ENCODE results near the gene FAM13A. TPM values are rescaled to one million over a fixed set of nuclear protein-coding genes. Genes with fewer than 3 reads are reported as not detected.
"Not testable (repeated sequence)": the region's sequence is repeated elsewhere in the genome, so short reads cannot be mapped to it uniquely, and the experiment has no call there.

FAM13A gene
- total and polyA plus RNA-seq, 3 donors from 2014 or later = 30.7 to 123 (median 109) TPM

DNA sequence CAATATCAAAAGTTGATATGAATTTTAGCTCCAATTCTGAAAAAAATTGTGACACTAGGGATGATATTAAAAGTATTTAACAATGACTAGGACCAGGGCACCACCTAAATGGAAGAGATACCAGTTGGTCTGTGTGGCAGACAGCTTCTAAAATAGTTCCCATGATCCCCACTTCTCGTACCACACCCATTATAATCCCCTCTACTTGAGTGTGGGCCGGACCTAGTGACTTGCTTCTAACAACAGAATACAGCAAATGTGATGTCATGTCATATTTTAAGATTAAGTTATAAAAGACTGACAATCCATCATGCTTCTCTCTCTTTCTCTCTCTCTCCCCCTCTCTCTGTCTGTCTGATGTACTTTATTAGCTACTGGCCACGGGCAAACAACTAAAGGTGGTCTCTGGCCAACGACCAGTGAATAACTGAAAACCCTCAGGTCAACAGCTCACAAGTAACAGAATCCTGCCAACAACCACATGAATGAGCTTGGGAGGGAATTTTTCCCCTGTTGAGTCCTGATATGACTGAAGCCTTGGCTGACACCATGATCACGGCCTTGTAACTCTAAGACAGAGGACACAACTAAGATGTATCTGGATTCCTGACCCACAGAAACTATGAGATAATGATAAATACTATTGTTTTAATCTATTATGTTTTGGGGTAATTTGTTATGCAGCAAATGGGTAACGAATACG, 34.4 kb downstream of the FAM13A start:
- TF ChIP-seq, protein P1, sequence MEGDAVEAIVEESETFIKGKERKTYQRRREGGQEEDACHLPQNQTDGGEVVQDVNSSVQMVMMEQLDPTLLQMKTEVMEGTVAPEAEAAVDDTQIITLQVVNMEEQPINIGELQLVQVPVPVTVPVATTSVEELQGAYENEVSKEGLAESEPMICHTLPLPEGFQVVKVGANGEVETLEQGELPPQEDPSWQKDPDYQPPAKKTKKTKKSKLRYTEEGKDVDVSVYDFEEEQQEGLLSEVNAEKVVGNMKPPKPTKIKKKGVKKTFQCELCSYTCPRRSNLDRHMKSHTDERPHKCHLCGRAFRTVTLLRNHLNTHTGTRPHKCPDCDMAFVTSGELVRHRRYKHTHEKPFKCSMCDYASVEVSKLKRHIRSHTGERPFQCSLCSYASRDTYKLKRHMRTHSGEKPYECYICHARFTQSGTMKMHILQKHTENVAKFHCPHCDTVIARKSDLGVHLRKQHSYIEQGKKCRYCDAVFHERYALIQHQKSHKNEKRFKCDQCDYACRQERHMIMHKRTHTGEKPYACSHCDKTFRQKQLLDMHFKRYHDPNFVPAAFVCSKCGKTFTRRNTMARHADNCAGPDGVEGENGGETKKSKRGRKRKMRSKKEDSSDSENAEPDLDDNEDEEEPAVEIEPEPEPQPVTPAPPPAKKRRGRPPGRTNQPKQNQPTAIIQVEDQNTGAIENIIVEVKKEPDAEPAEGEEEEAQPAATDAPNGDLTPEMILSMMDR (IDR thresholded peaks at IDR 0.05) = no peak
- no peak for TF ChIP-seq POLR2A (IDR thresholded peaks at IDR 0.05)
- no peak for DNase-seq
- Histone ChIP-seq H3K27ac (no peak overlapping the region), H3K4me3 (no peak overlapping the region), H3K36me3 (ENCODE audit: low read depth, missing control alignments) (no peaks in the 10 kb centered on the region), H3K9me3 (no peaks in the 10 kb centered on the region), H3K27me3 (no peaks in the 10 kb centered on the region), H3K4me1 (no peaks in the 10 kb centered on the region)
- 76 to 80% methylated on average over 7 of the region's 7 CpGs for WGBS, 2 donors
- intact Hi-C loops (cut with DNase I; ENCODE audit: low total_unique reads) = loop anchor here (10.0 kb wide), 1 partner anchor 318 kb away; no protein-coding TSS in a partner anchor

DNA sequence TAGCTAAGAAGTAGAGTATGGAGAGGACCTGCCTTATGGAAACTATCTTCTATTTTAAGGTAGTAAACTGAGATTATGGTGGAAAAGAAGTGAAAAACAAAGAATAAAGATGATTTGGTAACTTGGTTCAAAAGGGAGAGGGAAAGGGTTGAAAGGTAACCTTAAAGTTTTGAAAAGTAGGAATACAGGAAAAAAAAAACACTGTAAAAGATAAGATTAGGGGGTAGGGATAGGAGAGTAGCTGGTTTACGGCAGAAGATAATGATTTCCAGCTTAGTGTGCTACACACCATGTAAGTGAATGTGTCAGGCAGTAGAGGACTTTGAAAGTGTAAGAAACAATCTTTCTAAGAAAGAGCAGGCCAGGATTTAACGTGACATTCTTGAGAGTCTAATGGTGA, 35.3 kb downstream of the FAM13A start:
- no peak overlapping the region for H3K27ac ChIP-seq
- TF ChIP-seq, protein P1 (IDR thresholded peaks at IDR 0.05) = no peak
- TF ChIP-seq POLR2A (IDR thresholded peaks at IDR 0.05) = no peak
- 67 to 68% methylated on average over 2 of the region's 2 CpGs for WGBS, 2 donors
- H3K27me3 ChIP-seq = no peaks in the 10 kb centered on the region
- no peak overlapping the region for H3K4me3 ChIP-seq
- no peak for DNase-seq
- intact Hi-C loops (cut with DNase I; ENCODE audit: low total_unique reads) = loop anchor here (10.0 kb wide), 1 partner anchor 317 kb away; no protein-coding TSS in a partner anchor
- no peaks in the 10 kb centered on the region for H3K9me3 ChIP-seq
- H3K4me1 ChIP-seq = no peaks in the 10 kb centered on the region
- no peaks in the 10 kb centered on the region for H3K36me3 ChIP-seq (ENCODE audit: low read depth, missing control alignments)

DNA sequence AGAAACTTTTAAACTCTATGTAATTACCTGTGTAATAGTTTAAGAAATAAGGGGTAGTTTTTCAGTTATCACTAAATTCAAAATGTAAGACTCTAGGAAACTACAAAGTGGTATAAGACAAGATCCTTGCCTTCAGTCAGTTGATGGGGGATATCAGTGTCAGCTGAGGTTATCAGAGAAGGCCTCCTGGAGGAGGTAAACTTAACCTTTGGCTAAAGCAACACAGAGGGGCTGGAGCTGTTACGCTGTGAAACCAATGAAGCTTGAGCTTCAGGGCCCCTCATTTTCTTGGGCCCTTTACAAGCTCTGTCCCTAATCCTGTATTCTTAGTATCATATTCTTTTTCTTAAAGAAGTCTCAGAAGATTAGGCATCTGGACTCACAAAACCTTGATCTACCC, 35.9 kb downstream of the FAM13A start:
- H3K4me1 ChIP-seq = no peaks in the 10 kb centered on the region
- WGBS, 2 donors = 100% methylated on average over 1 of the region's 1 CpG
- H3K27ac ChIP-seq = no peak overlapping the region
- no peak for DNase-seq
- H3K4me3 ChIP-seq = no peak overlapping the region
- H3K9me3 ChIP-seq = no peaks in the 10 kb centered on the region
- no peaks in the 10 kb centered on the region for H3K27me3 ChIP-seq
- no peaks in the 10 kb centered on the region for H3K36me3 ChIP-seq (ENCODE audit: low read depth, missing control alignments)
- intact Hi-C loops (cut with DNase I; ENCODE audit: low total_unique reads) = loop anchor here (10.0 kb wide), 1 partner anchor 316 kb away; no protein-coding TSS in a partner anchor
- TF ChIP-seq, protein P1 (IDR thresholded peaks at IDR 0.05) = no peak
- no peak for TF ChIP-seq POLR2A (IDR thresholded peaks at IDR 0.05)

DNA sequence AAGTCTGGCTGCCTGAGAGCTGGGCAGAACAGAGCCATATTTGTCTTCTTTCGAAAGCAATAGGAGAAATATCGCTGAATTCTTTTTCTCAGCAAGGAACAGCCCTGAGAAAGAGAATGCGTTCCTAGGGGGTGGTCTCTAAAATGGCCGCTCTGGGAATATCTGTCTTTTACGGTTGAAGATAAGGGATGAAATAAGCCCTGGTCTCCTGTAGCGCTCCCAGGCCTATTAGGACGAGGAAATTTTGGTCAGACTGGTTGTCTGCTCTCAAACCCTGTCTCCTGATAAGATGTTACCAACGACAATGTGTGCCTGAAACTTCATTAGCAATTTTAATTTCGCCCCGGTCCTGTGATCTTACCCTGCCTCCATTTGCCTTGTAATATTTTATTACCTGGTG, 42.1 kb downstream of the FAM13A start:
- H3K9me3 ChIP-seq; H3K36me3 ChIP-seq (ENCODE audit: low read depth, missing control alignments); H3K27ac ChIP-seq; intact Hi-C loops (cut with DNase I; ENCODE audit: low total_unique reads); H3K27me3 ChIP-seq; H3K4me3 ChIP-seq; H3K4me1 ChIP-seq; DNase-seq: not testable (repeated sequence)
- 97 to 98% methylated on average over 10 of the region's 10 CpGs for WGBS, 2 donors

DNA sequence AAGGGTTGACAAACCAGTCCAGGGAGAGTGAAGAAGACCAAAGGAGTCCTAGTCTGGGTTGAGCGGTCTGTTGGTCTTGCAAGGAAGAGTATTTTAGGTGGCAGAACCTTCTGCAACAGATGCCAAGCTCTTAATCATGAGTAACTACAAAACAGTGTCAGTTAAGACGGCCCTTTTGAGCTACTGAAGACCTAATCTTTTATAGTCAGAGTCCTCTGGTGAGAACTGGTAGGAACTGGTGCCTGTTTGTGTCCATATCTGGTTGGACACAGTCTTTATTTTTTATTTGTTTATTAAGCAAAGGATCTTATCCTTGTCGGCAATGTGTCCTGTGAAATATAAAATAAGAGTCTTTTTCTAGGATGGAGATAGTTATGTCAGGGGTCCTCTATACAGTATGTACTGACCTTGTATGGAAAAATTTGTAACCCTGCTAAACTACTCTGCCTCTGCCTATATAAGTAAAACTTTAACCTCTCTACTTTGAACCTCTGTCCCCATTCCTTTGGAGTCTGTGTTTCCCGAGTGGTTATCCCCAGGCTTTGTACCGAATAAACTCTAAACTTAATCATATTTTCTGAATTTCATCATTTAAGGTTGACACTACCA, 47.1 kb downstream of the FAM13A start:
- Histone ChIP-seq H3K9me3 (no peaks in the 10 kb centered on the region), H3K36me3 (ENCODE audit: low read depth, missing control alignments) (no peaks in the 10 kb centered on the region), H3K4me3 (no peak overlapping the region), H3K4me1 (no peaks in the 10 kb centered on the region), H3K27me3 (no peaks in the 10 kb centered on the region), H3K27ac (no peak overlapping the region)
- TF ChIP-seq, protein P1 (IDR thresholded peaks at IDR 0.05) = no peak
- TF ChIP-seq POLR2A (IDR thresholded peaks at IDR 0.05) = no peak
- DNase-seq = no peak
- WGBS, 2 donors = 94 to 96% methylated on average over 5 of the region's 5 CpGs
- intact Hi-C loops (cut with DNase I; ENCODE audit: low total_unique reads) = no loop called here
